ENCODE measurements around the gene HES7.
A peak's percentile ranks its signal among the peaks of the same experiment; 100 is the strongest.
"Not testable (repeated sequence)": the region's sequence is repeated elsewhere in the genome, so short reads cannot be mapped to it uniquely, and the experiment has no call there.

Gene HES7

DNA sequence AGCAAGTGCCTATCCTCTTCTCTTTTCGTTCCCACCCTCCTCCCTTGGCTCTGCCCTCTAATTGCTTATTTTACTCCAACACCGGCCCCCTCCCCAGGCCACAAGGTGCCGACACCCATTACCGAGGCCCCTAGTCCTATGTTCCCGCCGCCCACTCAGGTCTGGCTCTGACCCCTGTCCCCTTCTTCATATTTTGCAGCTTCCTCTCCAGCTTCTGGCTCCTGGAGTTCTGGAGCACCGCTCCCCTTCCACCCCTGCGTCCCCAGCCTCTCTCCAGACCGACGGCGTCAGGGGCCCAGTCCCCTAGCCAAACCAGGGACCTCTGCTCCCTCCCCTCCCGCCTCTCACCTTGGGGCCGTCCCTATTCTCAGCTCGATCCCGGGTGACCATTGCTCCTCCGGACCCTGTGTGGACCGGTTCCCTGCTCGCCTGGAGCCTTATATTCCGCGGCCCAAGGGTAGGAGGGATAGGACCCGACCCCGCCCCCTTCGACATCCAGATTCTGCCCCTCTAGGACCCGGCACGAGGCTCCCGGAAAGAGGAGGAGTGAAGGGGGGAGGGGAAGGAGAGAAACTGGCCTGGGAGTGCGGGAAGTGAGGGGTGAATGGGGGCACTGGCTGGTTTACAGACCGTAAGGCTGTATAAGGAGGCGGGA, at the start of gene HES7:
TSS of gene HES7 (minus strand) at position 412 of the 655 bp plus-strand sequence. CDS start at position 390, 22 bp downstream.
- no peak for DNase-seq

DNA sequence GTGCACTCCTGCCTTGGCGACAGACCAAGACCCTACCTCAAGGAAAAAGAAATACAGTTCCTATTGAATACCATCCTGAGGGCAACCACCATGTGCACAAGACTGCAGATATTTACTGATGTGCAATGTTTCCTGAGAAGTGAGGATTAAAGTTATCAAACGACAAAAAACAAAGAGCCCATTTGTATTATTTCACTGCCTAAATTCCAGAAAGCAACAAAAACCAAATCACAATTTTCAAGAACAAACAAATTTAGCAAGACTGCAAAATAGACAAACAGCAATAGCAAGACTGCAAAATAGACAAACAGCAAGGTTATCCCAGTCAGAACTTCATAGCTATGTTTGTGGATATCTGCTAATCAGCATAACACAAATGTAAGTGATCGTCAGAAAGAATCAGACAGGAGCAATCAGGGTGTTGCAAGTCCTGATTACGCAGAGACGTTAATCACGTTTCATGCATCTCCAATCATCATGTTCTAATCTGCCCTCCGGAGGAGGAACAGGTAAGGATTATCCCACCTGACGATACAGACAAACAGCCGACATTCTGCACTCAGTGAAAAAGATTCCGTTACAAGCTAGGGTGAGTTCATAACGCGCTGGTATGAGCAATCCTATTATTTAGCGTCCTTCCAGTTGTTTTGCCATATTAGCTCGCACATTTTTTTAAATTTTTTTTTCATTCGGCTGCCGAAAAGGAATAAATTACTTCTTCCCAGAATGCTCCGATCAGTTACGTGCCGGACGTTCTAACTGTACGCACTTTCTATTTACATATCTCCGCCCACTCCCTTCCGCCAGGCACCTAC, 49.4 kb upstream of the HES7 start:
- DNase-seq, result peak; percentile 93

DNA sequence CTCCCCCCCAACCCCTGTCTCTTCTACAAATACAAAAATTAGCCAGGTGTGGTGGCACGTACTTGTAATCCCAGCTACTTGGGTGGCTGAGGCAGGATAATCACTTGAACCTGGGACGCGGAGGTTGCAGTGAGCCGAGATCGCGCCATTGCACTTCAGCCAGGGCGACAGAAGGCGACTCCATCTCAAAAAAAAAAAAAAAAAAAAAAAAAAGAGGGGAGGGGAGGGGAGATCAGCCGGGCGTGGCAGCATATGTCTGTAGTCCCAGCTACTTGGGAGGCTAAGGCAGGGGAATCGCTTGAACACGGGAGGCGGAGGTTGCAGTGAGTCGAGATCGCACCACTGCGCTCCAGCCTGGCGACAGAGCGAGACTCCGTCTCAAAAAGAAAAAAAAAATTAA, 46.3 kb upstream of the HES7 start:
- DNase-seq, result not testable (repeated sequence)

DNA sequence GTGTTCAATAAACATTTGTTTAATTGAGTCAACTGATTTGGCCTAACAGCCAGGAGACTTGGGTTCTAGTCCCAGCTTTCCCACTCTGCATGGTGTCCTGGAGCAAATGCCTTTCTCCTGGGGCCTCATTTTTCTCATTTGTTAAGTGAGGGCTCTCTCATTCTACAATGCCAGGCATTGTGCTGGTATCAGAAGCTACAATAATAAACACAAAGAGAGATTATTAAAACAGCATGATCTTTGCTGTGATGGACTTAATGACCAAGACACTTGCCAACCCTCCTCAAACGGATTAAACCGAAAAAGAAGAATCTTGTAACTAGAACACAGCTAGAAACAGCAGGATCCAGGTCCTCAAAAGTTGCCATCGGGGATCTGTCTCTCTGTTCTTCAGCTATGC, 43.6 kb upstream of the HES7 start:
- DNase-seq, result no peak

DNA sequence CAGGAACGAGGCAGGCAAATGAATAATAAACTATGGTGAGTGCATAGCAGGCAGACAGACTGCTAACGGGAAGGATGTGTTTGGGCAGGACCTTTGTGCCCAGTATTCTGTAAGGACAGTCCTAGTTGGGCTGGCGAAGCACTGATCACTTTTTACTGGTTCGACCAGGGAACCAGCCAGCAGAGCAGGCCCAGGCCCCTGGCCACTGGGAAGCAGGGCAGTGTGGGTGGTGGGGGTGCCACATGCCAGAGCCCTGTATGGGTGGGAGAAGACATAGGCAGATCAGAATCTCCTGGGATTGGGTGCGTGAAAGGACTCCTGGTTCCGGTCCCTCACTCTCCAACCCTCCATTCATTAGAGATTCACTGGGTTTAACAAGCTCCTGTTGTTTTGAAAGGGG, 42.8 kb upstream of the HES7 start:
- DNase-seq, result no peak

DNA sequence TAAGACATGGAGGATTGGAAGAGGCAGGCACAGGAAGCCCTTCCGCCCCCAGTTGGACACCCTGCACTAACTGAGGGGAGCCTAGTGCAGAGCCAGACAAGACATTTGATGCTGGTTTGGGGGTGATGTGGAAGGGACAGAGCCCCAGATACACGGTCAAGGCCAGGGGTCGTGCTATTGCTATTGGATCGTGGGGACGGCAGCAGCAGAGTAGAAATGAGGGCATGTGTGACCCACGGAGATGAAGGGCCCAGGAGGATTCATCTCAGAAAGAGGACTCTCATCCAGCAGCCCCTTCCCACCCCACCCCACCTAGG, 40.9 kb upstream of the HES7 start:
- DNase-seq, result no peak

DNA sequence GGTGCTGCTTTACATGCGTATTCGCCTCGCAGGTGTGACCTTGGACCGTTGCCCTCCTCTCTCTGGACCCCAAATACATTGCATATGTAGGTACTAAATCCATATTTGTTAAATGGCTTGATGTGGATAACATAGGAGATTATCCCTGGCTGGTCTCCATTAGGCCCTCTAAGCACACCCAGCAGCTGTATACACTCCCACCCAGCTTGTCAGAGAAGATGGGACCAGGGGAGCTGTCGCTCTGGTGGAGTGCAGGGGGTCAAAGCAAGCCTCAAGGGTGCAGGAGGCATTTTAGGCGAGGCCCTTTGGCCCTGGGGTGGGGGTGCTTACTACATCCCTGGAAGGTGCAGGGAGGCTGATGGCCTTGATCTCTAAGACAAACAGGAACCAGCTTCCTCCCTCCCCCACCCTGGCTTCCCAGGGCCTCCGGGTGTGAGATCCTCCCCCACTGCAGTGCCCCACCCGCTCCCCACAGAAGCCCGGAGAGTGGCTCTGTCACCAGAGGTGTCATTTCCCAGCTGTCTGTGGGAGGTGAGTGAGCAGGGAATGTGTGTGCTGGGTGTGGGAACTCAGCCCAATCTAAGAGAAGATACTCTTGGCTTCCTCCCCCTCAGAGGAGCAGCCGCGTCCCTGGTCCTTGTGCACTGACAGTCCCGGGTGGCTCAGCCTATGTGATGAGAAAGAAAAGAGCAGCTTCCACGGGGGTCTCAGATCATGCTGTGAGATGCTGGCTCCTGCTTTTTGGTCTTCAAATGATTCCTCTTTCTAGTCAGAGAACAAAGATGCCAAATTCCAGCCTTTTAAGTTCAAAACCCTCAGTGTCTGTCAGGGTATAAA, 40.3 kb upstream of the HES7 start:
- peak; percentile 88 for DNase-seq

DNA sequence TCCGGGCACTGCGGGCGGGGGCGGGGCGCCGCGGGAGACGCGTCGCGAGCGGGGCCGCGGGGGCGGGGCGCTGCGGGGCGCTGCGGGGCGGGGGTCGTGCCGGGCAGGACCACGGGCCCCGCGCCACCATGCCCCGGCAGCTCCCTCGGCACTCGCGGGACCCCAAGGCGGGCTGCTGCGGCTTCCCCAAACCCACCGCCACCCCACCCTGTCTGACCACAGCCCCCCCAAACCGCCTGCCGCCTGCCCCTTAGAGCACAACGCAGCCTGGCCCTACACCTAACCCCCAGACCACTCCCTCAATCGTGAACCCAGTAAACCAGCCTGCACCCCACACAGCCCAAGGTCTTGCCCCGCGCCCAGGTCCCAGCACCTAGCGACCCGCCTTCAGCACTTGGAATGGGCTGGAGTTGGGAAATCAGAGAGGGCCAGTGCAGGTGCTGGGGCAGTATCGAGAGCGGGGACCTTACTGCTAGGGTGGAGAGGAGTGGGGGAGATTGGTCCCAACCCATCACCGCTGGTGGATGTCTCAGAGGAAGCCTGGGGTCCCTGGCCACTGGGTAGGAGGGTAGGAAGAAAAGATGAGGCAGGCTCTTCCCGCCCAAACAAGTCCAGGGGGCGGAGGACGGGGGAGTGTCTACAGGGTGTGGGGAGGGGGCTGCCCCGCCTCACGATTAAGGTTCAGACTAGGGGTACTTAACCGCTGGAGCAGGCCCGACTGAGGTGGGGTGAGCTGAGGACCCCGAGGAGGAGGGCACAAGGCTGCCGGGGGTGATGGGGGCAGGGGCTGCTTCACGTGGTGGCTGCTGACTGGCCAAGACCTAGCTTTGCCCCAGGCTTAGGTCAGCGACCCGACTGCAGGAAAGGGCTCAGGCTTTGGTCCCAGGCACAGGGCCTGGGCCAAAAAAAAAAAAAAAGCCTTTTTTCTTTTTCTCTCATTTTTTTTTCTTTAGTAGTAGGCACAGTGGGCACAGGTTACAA, 39.4 kb upstream of the HES7 start:
- DNase-seq, result peak; percentile 34

DNA sequence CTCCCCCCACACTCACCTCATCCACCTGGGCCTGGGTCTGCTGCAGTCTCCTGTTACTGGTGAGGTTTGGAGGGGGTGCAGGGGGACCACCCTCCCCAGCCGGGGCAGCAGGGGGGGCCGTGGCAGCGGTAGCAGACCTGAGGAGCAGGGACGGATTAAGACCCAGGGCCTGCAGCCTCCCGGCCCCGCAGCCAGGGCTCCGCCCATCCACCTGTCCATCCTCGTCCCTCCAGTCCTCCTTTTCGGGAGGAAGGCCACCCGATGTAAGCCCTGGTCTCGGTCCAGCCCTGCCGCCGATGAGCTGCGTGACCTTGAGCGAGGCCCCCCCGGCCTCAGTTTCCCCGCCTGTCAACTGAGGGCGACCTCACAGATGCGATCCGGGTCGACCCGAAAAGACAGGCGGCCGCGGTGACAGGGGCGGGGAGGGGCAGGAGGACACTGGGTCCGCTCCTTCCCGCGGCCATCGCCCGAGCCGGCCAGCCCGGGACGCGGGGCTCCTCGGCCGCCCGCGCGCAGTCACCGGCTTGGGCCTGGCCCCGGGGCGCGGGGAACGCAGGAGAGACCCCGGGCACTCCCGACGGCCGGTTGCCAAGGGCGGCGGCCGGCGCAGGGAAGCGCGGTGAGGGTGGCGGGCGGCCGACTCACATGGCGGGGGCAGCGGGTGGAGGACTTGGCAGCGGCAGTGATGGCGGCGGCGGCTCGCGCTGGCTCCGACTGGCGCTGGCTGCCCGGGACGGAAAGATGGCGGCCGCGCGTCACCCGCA, 38.5 kb upstream of the HES7 start, which contains the start of gene VAMP2:
TSS of gene VAMP2 (minus strand) at position 716 of the 764 bp plus-strand sequence. CDS start at position 647, 69 bp downstream.
- peak; percentile 86 for DNase-seq

DNA sequence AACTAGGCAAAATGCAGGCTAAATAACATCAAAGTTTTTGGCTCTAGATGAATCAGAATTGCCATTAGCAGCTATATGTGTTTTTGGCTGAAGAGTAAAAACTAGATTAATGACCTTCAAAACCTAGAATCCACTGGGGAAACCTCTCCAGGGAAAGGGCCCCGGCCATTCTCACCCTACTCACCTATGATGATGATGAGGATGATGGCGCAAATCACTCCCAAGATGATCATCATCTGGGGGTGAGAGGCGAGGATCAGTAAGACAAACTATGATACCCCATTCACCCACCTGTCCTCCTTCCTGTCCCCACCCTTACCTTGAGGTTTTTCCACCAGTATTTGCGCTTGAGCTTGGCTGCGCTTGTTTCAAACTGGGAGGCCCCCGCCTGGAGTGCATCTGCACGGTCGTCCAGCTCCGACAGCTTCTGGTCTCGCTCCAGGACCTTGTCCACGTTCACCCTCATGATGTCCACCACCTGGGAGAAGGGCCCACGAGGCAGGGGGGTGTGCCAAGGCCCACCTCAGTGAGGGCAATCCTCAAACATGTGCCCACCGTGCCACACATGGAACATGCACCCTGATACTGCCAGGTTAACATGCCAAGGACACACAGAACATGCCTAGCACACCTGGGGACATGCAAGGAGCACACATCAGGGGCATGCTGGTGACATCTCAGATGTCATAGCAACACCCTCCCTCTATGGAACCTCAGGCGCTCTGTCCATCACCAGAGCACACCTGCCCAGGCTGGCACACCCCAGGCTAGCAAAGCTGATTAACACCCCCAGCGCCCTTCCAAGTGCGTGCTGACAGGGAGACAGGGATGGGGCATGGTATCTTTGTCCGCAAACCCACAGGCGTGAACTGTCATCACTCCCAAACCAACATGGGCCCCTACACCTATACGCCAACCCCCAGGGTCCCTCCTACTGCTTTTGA, 37.7 kb upstream of the HES7 start:
- peak; percentile 39 for DNase-seq

DNA sequence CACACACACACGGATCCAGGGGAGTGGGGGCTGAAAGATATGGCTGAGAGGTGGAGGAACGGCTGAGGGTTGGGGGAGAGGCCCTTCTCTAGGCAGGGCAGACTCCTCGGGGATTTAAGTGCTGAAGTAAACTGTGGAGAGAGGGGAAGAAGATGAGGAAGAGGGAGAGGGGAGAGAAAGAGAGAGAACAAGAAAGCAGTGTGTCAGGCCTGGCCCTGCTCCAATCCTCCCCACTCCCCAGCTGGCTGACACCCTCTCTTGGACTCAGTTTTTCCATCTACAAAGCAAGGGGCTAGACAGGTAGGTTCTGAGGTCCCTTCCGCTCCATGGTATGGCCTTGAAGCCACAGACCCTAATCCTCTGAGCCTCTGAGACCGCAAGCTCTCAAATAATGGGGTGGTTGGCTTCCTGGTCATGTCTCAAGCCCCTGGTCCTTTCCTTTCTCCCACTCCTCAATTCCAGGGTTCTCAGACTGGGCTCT, 36.9 kb upstream of the HES7 start:
- peak; percentile 36 for DNase-seq

DNA sequence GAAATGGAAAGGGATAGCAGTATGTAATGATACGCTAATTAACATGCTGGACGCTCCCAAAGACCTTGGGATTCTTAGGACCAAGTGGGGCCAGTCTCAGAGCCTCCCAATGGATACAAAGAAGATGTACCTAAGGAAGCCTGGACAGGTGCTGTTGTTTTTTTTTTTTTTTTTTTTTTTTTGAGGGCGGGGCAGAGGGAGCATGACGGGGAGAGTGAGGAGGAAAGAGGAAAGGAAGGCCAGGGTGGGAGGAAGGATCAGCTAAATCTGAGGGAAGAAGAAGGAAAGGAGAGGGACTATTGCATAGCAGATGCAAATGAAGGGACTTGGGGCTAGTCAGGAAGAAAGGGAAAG, 36.3 kb upstream of the HES7 start:
- DNase-seq, result no peak

DNA sequence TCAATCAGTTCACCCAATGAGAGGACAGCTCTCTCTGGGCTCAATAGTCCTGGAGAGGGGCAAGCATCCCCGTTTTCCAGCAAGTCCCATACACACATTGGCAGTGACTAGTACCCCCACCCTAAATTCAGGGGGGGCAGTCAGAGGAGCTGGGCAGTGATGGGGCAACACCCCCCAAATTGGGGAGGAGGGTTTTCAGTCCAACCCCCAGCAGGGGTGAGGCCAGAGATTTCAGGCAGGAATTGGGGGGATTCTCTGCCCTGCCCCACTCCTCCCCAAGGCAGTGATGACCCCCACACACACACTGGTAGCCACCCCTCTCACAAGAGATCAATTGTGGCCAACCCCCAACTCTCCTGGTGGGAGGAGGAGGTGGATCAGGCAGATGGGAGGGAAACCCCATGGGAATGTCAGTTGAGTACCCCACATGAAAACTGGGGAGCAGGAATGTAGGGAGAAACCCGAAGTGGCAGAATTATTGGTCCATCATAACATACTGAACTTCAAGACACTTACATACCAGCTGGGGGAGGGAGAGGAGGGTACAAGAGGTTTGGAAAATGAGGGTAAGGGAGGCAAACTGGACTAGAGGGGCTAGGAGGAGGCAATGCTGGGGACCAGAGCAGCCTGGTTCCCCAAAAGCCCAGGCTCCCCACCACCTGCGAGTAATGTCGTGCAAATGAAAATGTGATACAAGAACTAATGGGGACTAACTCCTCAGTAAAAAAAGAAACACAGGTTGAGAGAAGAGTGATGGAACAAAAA, 35.7 kb upstream of the HES7 start:
- DNase-seq, result peak; percentile 16

DNA sequence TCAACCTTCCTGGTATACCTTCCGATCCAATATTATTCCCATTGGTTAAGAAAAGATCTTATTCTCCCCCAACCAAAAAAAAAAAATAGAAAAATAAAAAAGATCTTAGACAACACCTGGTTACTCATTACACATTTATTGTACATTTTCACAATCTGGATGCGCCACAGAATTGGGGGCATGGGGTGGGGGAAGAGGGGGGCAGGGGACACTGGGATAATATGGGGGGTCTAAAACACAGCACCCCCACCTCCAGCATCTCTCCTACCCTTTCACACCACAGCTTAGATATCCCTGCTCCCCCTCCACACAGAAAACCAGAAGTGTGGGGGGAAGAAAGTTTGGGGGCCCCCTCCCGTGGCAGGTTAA, 35.1 kb upstream of the HES7 start:
- DNase-seq, result no peak

DNA sequence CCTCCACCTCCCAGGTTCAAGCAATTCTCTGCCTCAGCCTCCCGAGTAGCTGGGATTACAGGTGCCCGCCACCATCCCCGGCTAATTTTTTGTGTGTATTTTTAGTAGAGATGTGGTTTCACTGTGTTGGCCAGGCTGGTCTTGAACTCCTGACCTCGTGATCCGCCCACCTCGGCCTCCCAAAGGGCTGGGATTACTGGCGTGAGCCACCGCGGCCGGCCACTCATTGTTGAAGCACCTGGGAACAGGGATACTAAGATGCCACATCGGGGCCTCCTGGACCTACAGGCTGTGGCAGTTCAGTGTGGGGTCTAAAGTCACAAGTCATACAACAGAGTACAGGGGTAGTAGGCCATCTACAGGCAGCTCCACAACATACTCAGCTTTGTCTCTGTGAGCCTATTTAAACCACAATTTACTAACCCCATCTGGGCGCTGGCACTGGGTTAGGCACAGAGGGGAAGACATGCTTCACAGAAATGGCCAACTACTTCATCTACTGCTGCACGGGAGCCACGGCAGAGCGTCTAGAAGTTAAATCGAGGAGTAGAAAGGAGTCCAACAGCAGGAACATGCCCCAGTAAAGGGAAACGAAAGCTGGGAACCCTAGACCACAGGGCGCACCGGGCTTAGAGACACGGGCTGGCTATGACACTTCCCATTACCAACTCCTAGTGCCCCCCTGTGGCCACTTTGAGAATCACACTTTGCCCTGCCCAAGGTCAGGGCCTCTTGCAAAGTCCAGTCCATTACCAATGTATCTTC, 34.5 kb upstream of the HES7 start:
- peak; percentile 90 for DNase-seq

DNA sequence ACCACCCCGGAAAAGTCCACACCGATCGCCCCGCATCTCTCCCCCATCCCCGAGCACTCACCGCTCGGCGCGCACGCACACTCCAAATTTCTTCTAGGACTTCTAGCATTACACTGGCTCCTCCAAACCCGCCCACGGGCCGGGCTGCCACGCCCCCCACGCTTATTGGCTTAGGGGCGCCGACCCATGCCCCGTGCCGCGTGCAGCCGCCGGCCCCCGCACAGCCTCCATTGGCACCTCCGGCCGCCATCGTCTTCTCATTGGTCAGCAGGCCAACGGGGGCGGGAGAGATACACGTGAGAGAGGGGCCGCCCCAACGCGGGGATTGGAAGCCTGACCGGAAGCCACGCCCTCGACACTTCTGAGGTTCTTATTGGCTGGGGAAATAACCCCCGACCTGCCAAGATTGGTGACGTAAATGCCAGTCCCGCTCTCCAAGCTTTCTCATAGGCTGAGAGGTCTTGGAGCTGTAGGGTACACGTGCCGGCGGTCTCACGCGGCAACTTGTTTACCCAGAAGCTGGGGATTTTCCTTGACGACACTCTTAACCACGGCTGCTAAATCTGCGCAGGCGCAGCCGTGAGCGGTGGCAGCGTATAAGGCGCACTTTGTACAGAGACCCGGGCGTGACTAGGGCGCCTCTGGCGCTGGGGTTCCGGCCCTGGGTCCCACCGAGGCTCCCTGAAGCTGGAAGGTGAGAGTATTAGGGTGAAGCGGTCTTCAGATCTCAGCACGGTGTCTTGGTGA, 32.5 kb upstream of the HES7 start:
- peak; percentile 100 for DNase-seq

DNA sequence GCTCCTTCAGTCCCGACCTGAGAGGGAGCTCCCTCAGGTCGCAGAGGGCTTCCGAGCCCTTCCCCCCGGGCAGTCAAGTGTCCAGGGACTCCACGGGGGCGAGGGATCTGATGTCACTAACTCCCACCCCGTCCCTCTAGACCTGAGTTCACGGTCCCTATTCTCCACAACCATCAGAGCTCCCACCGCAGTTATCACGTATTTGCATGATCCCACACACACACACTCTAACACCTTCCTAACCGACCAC, 32.0 kb upstream of the HES7 start:
- DNase-seq, result no peak
